Naive thymus-derived CD8-positive, alpha-beta T cell (primary cell): ENCODE results near the gene HMSD. TPM values are rescaled to one million over a fixed set of nuclear protein-coding genes. Genes with fewer than 3 reads are reported as not detected.
"Not testable (repeated sequence)": the region's sequence is repeated elsewhere in the genome, so short reads cannot be mapped to it uniquely, and the experiment has no call there.

Experiments used
- ATAC-seq, 2 donors: fragments of 150-1000 bp; cut with Tn5 transposase in 1 of 2; sonication (Bioruptor Pico), chemical (Tn5 transposase) in 1 of 2; 1 replicate in 1 of 2; 2 replicates in 1 of 2; pipeline ENCODE4 v1.10.0; 2021; ENCODE audit warnings: mild to moderate bottlenecking in 2 of 2, moderate library complexity in 2 of 2
- POLR2A ChIA-PET: fragments of 350-600 bp; sonication (Branson Sonifier 250); formaldehyde crosslinking; loops from one replicate; lab custom pipeline; 2021; ENCODE audit warnings: antibody characterized with exemption; lab: Charles Lee
- DNase-seq, 10 donors: peaks; one replicate each; pipeline versions ENCODE4 v3.0.0 to v3.0.0-alpha.2; 2020 to 2022
- H3K27ac Mint-ChIP-seq, 10 donors: one replicate each; pipeline ENCODE4 v1.8.0; 2020 to 2022; ENCODE audit warnings: mild to moderate bottlenecking in 10 of 10, mixed read lengths in 10 of 10, moderate library complexity in 4 of 10, inconsistent platforms in 1 of 10
- H3K27me3 Mint-ChIP-seq, 5 donors: one replicate each; pipeline ENCODE4 v1.8.0; 2021 to 2022; ENCODE audit warnings: mixed read lengths in 5 of 5
- H3K36me3 Mint-ChIP-seq, 3 donors: one replicate each; pipeline ENCODE4 v1.8.0; 2020 to 2022; ENCODE audit warnings: mixed read lengths in 3 of 3, mild to moderate bottlenecking in 2 of 3, inconsistent platforms in 1 of 3
- H3K4me1 Mint-ChIP-seq, 4 donors: one replicate each; pipeline ENCODE4 v1.8.0; 2021 to 2022; ENCODE audit warnings: mixed read lengths in 4 of 4
- H3K4me3 Mint-ChIP-seq, 10 donors: one replicate each; pipeline ENCODE4 v1.8.0; 2020 to 2022; ENCODE audit warnings: mild to moderate bottlenecking in 10 of 10, mixed read lengths in 10 of 10, moderate library complexity in 6 of 10, inconsistent platforms in 1 of 10
- H3K9me3 Mint-ChIP-seq, 9 donors: one replicate each; pipeline ENCODE4 v1.8.0; 2020 to 2022; ENCODE audit warnings: mixed read lengths in 9 of 9, mild to moderate bottlenecking in 3 of 9, inconsistent platforms in 1 of 9, moderate library complexity in 1 of 9
- polyA plus RNA-seq, 3 donors: library from polyadenylated mRNA; unstranded; fragments of 300-500 nt; fragmentation: Illumina TruSeq; gene quantifications; one replicate each; pipeline ENCODE4 v1.2.3, GENCODE V29; 2021
- total RNA-seq, 8 experiments: library from RNA in 2 of 8; stranded (reverse) in 2 of 8; gene quantifications; one replicate each; pipeline ENCODE4 v1.2.3 and lab custom pipeline; 2021 to 2026

Gene HMSD, protein sequence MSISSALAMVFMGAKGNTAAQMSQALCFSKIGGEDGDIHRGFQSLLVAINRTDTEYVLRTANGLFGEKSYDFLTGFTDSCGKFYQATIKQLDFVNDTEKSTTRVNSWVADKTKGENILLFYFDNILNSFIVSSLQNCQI
- total RNA-seq = not detected
- polyA plus RNA-seq = not detected
- 0 to 0.08 (median 0) reads per million in 6 experiments for total RNA-seq (lab: John Stamatoyannopoulos, UW)

- DNase-seq (peak in 4 of 10 donors; percentile 9 to 28 (median 25)), ATAC-seq (peak; percentile 74 to 75)
- Mint-ChIP-seq H3K36me3 (no peaks in the 10 kb centered on the region), H3K27ac (no peak within 1 kb of the TSS), H3K9me3 (peaks cover 0 to 5% (median 0%) of the 10 kb centered on the region in 9 donors), H3K4me1 (peaks cover 0 to 12% (median 10%) of the 10 kb centered on the region in 4 donors), H3K4me3 (peak within 1 kb of the TSS in 9 of 10 donors; percentile 20 to 68 (median 38)), H3K27me3 (peaks cover 26 to 47% (median 37%) of the 10 kb centered on the region in 5 donors)
- POLR2A ChIA-PET = no interaction called here
Measured at GRCh38 chr18:63949068-63949737, at the start of gene HMSD. HMSD (plus strand) TSS chr18:63949301; CDS start chr18:63953456, 4,155 bp downstream.

GRCh38 chr18:63903851-63904570 is 45.1 kb upstream of the HMSD start:
- Mint-ChIP-seq H3K9me3 (peaks cover 0 to 2% (median 0%) of the 10 kb centered on the region in 9 donors), H3K36me3 (no peaks in the 10 kb centered on the region), H3K27ac (no peak overlapping the region), H3K4me3 (no peak overlapping the region), H3K27me3 (peaks cover 1 to 11% (median 7%) of the 10 kb centered on the region in 5 donors), H3K4me1 (no peaks in the 10 kb centered on the region)
- DNase-seq (no peak), ATAC-seq (no peak)
- POLR2A ChIA-PET = no interaction called here

- ATAC-seq = no peak
- peaks cover 1 to 11% (median 7%) of the 10 kb centered on the region in 5 donors for H3K27me3 Mint-ChIP-seq
- DNase-seq = no peak
- peaks cover 0 to 2% (median 0%) of the 10 kb centered on the region in 9 donors for H3K9me3 Mint-ChIP-seq
- H3K4me1 Mint-ChIP-seq = no peaks in the 10 kb centered on the region
- no peak overlapping the region for H3K4me3 Mint-ChIP-seq
- H3K36me3 Mint-ChIP-seq = no peaks in the 10 kb centered on the region
- POLR2A ChIA-PET = no interaction called here
- no peak overlapping the region for H3K27ac Mint-ChIP-seq
Measured at GRCh38 chr18:63904694-63905093, 44.4 kb upstream of the HMSD start.

DNA sequence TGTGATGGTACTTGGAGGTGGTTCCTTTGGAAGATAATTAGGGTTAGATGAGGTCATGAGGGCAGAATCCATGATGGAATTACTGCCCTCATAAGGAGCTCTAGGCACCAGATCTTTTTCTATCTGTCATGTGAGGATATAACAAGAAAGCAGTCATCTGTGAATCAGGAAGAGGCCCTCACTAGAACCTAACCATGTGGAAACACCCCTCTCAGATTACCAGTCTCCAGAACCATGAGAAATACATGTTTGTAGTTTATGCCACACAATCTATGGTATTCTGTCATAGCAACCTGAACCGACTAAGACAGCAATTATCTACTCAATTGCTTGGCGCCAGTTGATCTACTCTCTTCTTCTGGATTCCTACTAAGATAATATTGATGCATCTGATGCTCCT is 43.7 kb upstream of the HMSD start:
- Mint-ChIP-seq H3K36me3 (no peaks in the 10 kb centered on the region), H3K9me3 (peaks cover 0 to 2% (median 0%) of the 10 kb centered on the region in 9 donors), H3K4me1 (no peaks in the 10 kb centered on the region), H3K27ac (no peak overlapping the region), H3K27me3 (peaks cover 2 to 10% (median 7%) of the 10 kb centered on the region in 5 donors), H3K4me3 (no peak overlapping the region)
- no peak for ATAC-seq
- DNase-seq = no peak
- POLR2A ChIA-PET = no interaction called here

DNA sequence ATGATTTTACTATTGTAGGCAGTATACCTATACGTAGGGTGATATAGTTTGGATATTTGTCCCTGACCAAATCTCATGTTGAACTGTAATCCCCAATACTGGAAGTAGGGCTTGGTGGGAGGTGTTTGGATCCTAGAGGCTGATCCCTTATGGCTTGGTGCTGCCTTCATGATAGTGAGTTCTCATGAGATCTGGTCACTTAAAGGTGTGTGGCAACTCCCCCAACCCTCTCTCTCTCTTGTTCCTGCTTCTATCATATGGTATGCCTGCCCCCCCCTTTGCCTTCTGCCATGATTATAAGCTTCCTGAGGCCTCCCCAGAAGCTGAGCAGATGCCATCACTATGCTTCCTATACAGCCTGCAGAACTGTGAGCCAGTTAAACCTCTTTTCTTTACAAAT is 43.0 kb upstream of the HMSD start:
- peaks cover 3 to 13% (median 7%) of the 10 kb centered on the region in 5 donors for H3K27me3 Mint-ChIP-seq
- no peak for ATAC-seq
- POLR2A ChIA-PET = no interaction called here
- H3K4me3 Mint-ChIP-seq = no peak overlapping the region
- H3K4me1 Mint-ChIP-seq = no peaks in the 10 kb centered on the region
- H3K27ac Mint-ChIP-seq = no peak overlapping the region
- no peaks in the 10 kb centered on the region for H3K36me3 Mint-ChIP-seq
- no peak for DNase-seq
- peaks cover 0 to 2% (median 0%) of the 10 kb centered on the region in 9 donors for H3K9me3 Mint-ChIP-seq

DNA sequence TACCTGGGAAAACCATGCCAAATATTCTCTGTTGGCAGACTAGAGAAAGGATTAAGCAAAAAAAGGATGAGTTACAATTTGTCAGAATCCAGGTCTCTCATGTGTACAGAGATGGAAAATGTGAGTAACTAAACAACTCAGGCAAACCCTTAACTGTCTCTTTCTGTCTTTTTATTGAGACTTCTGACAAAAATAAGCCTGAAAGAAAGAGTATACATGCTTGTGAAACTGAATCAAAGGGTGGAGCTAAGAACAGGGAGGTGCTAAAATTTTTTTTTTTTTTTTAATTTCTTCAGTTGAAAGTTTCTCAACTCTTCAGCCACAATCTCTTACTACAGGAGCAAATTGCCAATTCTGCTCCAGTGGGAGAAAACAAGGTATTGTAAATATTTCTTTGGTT is 41.4 kb upstream of the HMSD start, which contains the start of gene SERPINB10:
SERPINB10 (plus strand) TSS at position 295 of the 400 bp plus-strand sequence. CDS start 7,553 bp downstream, outside the sequence.
- Mint-ChIP-seq H3K27ac (no peak within 1 kb of the TSS), H3K4me3 (no peak within 1 kb of the TSS), H3K9me3 (peaks cover 0 to 2% (median 0%) of the 10 kb centered on the region in 9 donors), H3K27me3 (peaks cover 3 to 21% (median 15%) of the 10 kb centered on the region in 5 donors), H3K4me1 (no peaks in the 10 kb centered on the region), H3K36me3 (no peaks in the 10 kb centered on the region)
- DNase-seq (no peak), ATAC-seq (no peak)
- POLR2A ChIA-PET = no interaction called here

- peaks cover 4 to 33% (median 19%) of the 10 kb centered on the region in 5 donors for H3K27me3 Mint-ChIP-seq
- POLR2A ChIA-PET = no interaction called here
Measured at GRCh38 chr18:63908858-63909257, 40.2 kb upstream of the HMSD start.

DNA sequence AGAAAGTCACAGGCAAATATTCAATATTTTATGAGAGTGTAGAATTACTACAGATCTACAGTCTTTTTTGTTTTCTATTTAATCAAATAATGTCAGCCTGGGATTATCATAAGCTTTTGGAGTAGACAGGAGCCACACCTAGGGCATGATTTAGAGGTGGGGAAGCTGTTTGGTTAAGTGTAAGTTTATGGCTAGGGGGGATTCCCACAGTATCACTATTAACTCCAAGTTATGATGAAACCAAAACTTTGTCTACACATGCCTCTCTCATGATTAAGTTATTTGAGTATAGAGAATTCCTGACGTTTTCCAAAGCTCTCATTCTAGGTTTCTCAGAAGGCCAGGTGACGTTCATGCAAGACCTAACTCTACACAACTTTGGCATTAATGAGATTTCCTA is 39.2 kb upstream of the HMSD start:
- DNase-seq (no peak), ATAC-seq (no peak)
- Mint-ChIP-seq H3K27ac (no peak overlapping the region), H3K36me3 (no peaks in the 10 kb centered on the region), H3K4me1 (no peaks in the 10 kb centered on the region), H3K27me3 (peaks cover 4 to 43% (median 29%) of the 10 kb centered on the region in 5 donors), H3K4me3 (no peak overlapping the region), H3K9me3 (peaks cover 0 to 4% (median 0%) of the 10 kb centered on the region in 9 donors)
- POLR2A ChIA-PET = no interaction called here

More at GRCh38 chr18:63908858-63909257, 40.2 kb upstream of the HMSD start:
- no peak for ATAC-seq
- Mint-ChIP-seq H3K4me1 (no peaks in the 10 kb centered on the region), H3K9me3 (peaks cover 0 to 4% (median 0%) of the 10 kb centered on the region in 9 donors), H3K36me3 (no peaks in the 10 kb centered on the region), H3K4me3 (no peak overlapping the region), H3K27ac (no peak overlapping the region)
- DNase-seq = no peak

DNA sequence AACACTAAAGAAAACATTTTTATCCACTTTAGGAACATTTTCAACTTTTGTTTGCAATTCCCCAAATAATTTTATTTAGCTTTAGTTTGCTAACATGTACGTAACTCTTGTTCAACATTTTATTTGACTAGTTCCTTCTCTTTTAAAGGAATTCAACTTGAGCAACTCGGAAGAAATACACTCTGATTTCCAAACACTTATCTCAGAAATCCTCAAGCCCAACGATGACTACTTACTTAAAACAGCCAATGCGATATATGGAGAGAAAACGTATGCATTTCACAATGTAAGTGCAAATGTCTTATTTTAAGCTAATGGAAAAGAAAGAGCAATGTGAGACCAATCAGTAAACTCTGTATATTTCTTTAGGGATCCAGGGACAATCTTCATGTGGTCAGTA is 31.3 kb upstream of the HMSD start:
- no peaks in the 10 kb centered on the region for H3K36me3 Mint-ChIP-seq
- H3K4me3 Mint-ChIP-seq = no peak overlapping the region
- POLR2A ChIA-PET = no interaction called here
- no peaks in the 10 kb centered on the region for H3K4me1 Mint-ChIP-seq
- DNase-seq (no peak), ATAC-seq (no peak)
- peaks cover 19 to 49% (median 33%) of the 10 kb centered on the region in 5 donors for H3K27me3 Mint-ChIP-seq
- no peak overlapping the region for H3K27ac Mint-ChIP-seq
- H3K9me3 Mint-ChIP-seq = peaks cover 0 to 2% (median 0%) of the 10 kb centered on the region in 9 donors

DNA sequence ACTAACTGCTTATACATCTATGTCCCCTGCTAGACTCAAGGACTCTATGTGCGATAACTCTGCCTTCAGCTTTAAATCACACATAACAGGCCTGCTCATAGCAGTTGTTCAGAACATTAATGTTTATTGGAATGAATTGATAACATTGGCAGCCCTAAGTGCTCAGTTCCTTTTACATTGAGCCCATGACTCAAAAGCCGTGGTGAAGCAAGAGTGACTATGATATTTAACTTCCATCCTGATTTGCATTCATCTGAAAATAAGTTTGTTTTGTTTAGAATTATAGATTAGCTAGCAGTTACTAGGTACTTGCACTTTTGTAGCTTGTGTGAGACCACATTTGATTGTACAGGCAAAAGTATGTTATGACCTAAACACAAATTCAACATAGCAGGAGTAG is 27.1 kb upstream of the HMSD start:
- no peak for DNase-seq
- Mint-ChIP-seq H3K36me3 (no peaks in the 10 kb centered on the region), H3K4me1 (no peaks in the 10 kb centered on the region), H3K4me3 (no peak overlapping the region), H3K27ac (no peak overlapping the region), H3K27me3 (peaks cover 20 to 58% (median 25%) of the 10 kb centered on the region in 5 donors), H3K9me3 (no peaks in the 10 kb centered on the region)
- POLR2A ChIA-PET = no interaction called here
- no peak for ATAC-seq

DNA sequence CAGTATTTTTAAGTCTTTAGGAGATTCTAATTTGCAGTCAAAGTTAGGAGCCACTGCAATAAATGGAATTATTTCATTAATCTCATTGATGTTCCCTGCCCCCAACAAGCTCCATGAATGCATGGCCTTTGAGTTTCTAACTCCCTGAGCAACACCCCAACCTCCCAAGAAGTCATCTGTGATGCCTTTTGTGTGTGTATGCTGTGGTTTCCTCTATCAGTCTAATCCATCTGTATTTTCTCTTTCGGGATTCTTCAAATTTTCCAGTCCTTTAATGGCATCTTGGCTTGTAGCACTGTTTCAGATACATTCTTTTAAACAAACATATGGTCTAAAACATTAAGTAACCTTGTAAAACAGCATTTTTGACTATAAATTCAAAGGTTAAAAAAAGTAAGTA is 24.6 kb upstream of the HMSD start:
- no peak for ATAC-seq
- peaks cover 15 to 54% (median 21%) of the 10 kb centered on the region in 5 donors for H3K27me3 Mint-ChIP-seq
- no peaks in the 10 kb centered on the region for H3K36me3 Mint-ChIP-seq
- POLR2A ChIA-PET = no interaction called here
- H3K27ac Mint-ChIP-seq = no peak overlapping the region
- no peaks in the 10 kb centered on the region for H3K4me1 Mint-ChIP-seq
- DNase-seq = no peak
- no peak overlapping the region for H3K4me3 Mint-ChIP-seq
- no peaks in the 10 kb centered on the region for H3K9me3 Mint-ChIP-seq

- no peaks in the 10 kb centered on the region for H3K9me3 Mint-ChIP-seq
- no peak overlapping the region for H3K4me3 Mint-ChIP-seq
- POLR2A ChIA-PET = no interaction called here
- H3K4me1 Mint-ChIP-seq = no peaks in the 10 kb centered on the region
- H3K36me3 Mint-ChIP-seq = no peaks in the 10 kb centered on the region
- peaks cover 8 to 48% (median 11%) of the 10 kb centered on the region in 5 donors for H3K27me3 Mint-ChIP-seq
- ATAC-seq (no peak), DNase-seq (no peak)
- H3K27ac Mint-ChIP-seq = no peak overlapping the region
Measured at GRCh38 chr18:63928331-63928730, 20.8 kb upstream of the HMSD start.

GRCh38 chr18:63929369-63929768 is 19.7 kb upstream of the HMSD start:
- H3K36me3 Mint-ChIP-seq, H3K27ac Mint-ChIP-seq, H3K4me1 Mint-ChIP-seq, ATAC-seq, H3K4me3 Mint-ChIP-seq, DNase-seq, POLR2A ChIA-PET, H3K9me3 Mint-ChIP-seq: not testable (repeated sequence)
- peaks cover 3 to 38% (median 6%) of the 10 kb centered on the region in 5 donors for H3K27me3 Mint-ChIP-seq
